Testis (tissue), 2 donors: Measurements from ENCODE around the gene GRK7.

Experiments used
- CTCF ChIP-seq, 3 experiments: fragments of 450-650 bp in 2 of 3; fragments of 200-600 bp in 1 of 3; sonication (generic) in 1 of 3; IDR thresholded peaks; one replicate each; pipeline ENCODE4 v1.5.1; 2016 to 2019; ENCODE audit warnings: antibody characterized with exemption in 3 of 3, mild to moderate bottlenecking in 2 of 3, moderate library complexity in 1 of 3
- POLR2A ChIP-seq: fragments of 450-650 bp; IDR thresholded peaks from one replicate; pipeline ENCODE4 v1.6.1; 2017; ENCODE audit warnings: antibody characterized with exemption, mild to moderate bottlenecking, moderate library complexity

DNA sequence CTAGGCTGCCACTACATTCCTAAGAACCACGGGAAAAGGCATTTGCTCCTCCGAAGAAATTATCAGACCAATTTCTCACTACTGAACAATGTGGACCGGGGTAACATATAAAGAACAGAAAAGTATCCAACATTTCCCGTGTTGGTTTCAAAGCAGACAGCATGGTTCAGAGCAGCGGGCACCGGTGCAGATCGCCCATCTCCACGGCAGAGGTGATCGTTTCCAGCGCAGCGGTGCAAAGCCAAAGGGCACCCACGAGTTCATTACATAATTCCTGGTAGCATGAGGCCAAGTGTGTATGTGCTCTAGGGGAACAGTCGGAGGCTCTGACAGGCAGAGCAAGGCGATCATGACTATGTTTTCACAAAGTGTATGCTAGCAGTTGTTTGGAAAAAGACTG lies 13.2 kb downstream of the GRK7 start:
- TF ChIP-seq CTCF (IDR thresholded peaks at IDR 0.05) (no peak), POLR2A (no peak)
